Right forelimb (tissue), 1 donor: Measurements from ENCODE around the gene BCHE.

Experiments used
- DNase-seq: peaks from one replicate; pipeline ENCODE4 v3.0.0-alpha.2; 2018

The BCHE gene

DNA sequence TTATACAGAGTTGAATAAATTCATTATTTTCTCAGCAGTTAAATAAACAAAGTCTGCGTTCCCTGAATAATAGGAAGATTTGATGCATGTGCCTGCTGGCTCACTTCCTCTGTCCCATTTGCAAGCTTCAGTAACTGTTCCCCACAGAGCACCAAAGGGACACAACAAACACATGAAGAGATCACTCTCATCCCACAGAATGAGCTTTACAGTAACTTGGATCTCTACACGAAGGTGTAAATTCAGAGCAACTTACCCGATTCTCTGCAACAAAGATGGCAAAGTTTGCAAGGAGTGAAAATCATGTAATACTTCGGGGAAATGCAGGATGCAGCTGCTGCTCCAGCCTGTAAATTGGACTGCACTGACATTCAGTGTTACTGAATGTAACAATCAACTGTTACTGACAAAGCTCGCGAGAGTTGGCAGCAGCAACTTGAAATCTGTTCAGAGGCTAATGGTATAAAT lies at the start of gene BCHE:
TSS of gene BCHE (minus strand) at position 366 of the 468 bp plus-strand sequence. CDS start 6,390 bp downstream, outside the sequence.
- DNase-seq = peak; percentile 73

DNA sequence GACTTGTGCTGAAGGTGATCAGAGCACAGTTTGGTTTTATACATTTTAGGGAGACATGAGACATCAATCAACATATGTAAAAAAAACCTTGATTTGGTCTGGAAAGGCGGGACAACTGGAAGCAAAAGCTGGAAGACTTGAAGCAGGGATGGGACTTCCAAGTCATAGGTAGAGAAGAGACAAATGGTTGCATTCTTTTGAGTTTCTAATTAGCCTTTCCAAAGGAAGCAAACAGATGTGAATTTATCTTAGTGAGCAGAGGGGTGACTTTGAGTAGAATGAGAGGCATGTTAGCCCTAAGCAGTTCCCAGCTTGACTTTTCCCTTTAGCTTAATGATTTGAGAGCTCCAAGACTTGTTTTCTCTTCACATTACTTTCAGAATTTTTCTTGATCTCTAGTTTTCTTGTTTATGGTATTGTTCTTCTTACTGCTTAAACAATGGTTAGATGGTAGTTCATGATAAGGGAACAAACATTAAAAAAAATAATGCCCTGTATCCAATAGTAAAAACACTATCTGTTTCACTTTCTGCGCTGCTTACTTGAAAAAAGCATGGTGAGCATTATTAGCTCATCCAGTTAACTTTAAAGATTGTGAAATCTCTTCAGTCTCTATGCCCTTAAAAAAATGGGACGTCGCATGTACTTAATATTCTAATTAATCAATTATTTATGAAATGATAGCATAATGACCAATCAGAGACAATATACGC lies 48.5 kb upstream of the BCHE start:
- DNase-seq = no peak

DNA sequence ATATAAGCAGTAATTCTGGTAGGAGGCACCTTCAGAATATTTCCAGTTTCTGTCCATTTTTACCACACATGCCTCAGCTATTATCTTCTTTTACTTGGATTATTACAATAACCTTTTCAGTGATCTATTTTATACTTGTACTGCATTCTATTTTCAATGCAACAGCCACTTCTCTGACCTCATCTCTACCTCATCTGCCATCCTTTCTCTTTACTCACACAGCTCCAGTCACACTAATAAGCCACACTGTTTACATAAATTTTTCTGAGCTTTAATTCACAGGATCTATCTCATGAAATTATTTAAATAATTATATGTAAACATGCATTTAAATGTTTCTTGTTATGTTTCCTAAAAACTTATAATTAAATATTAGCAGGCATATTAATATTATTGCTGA lies 47.3 kb upstream of the BCHE start:
- DNase-seq = no peak

DNA sequence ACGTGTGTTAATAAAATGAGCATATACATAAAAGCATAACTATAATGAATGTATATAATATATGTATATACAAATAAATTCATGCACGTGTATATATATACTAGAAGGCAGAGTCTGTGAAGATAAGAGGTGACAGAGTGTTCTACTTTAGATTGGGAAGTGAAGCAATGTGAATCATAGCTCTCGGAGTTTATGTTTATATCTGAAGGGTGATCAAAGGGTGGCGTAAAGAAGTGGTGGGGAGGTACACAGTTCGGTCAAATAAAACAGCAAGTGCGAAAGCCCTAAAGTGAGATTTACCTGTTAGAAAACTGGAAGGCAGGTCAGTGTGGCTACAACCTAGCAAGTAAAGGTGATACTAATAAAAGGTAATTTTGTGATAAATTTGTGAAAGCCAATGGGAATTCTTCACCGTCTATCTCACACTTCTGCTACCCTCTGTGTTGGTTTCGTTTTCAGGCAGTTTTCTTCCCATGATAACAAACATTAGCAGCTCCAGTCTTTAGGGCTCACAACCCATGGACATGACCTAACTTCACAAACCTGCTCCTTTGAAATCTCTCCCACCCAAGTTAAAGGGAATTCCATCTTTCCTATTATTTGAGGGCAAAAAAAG lies 46.7 kb upstream of the BCHE start:
- DNase-seq = no peak

- DNase-seq = no peak
Observed at GRCh38 chr3:165883117-165883516, 45.9 kb upstream of the BCHE start.

DNA sequence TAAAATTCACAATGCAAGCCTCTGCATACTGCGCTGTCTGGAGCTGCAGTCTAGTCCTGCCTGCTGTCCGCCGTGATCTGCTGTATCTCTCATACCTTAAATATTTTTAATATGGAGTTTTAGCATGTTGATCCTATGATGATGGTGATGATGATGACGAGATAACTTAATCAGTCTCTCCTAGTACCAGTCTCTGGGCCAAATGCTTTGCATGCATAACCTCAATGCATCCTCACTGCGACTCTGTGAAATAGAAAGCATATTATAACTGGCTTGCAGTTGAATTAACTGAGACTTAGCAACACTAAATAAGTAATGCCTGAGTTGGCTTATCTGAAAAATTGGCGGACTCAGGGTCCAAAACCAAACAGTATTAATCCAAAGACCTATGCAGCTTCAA lies 38.4 kb upstream of the BCHE start:
- DNase-seq = no peak

DNA sequence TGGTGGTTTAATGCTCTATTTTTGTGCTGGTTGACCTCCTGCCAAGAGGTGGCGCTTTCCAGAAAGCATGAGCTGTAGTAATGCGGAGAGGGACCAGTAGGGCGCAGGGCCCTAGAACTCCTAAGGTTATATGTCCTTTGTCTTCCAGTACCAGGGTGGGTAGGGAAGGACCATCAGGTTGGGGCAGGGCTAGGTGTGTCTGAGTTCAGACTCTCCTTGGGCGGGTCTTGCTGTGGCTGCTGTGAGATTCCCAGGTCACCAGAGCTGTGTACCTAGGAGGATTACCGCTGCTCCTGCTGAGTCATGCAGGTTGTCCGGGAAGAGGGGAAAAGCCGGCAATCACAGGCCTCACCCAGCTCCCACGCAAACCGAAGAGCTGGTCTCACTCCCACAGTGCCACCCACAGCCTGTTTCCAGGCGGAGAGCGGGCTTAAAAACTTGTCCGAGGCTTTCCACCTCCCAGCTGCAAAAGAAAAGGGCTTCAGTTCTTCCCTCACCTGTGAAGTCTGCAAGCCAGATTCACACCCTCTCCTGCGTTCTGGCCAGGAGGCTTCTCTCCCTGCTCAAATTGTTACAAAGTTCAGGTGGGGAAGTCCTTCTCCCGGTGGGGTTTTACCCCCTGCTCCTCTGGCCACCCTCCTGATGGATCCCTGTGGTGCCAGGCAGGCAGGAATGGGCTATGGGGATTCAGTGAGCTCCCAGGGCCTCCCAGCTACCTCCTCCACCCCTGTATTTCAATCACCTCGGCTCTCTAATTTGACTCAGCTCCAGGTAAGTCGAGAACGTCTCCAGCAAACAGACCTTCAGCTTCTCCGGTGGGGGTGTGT lies 37.7 kb upstream of the BCHE start:
- DNase-seq = no peak

GRCh38 chr3:165868088-165868487 lies 30.9 kb upstream of the BCHE start:
- no peak for DNase-seq

DNA sequence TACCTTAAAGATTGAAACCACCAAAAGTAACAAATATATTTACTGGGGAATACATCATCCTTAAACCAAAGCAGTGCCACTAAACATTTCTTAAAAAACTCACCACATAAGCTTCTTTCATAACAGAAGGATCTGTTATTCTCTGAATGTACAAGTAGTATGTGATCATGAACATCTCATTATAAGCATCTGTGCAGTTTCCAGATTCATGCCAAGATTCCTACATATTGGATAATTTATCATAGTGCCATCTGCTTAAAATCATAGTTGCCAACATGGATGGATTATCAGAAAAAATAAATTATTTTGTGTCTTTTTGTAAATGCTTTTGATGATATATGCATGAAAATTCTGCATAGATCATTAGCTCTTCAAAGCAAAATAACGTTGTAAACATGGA lies 21.8 kb upstream of the BCHE start:
- no peak for DNase-seq

DNA sequence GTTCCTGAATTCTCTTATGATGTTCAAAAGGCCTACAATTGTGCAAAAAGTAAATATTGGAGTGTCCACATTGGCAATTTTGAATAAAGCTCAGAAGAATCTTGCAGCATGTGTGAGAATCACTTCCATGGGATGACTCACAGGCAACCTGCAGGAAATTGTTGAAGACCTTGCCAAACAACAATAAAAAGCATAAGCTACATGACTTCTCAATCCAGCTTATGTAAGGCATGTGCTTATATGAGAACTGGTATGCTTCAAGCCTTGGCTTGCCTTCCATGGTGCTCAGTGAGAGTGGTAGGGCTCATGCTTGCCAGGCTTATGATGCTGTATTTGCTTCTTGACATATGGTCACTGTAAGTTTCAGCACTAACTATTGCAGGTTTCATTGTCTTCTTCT lies 18.4 kb upstream of the BCHE start:
- DNase-seq = no peak

- no peak for DNase-seq
Observed at GRCh38 chr3:165854696-165855095, 17.5 kb upstream of the BCHE start.

GRCh38 chr3:165852711-165853110 lies 15.5 kb upstream of the BCHE start:
- DNase-seq = no peak

DNA sequence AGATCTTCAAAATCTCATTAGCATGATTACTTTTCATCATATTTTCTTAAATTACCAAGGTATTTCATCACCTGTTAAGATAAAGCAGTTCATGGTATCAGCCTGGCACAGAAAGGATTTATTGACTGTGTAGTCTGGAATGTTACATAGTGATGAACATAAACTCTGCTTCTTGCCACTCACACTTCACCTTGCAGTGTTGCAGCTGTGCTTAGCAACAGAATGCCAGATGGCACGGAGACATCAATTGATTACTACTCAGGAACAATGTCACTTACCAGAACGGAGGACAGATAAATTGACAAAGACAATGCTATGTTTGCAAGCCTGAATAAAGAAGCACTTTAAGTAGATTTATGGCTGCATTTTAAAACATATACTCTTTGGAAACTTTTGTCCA lies 15.0 kb upstream of the BCHE start:
- no peak for DNase-seq

DNA sequence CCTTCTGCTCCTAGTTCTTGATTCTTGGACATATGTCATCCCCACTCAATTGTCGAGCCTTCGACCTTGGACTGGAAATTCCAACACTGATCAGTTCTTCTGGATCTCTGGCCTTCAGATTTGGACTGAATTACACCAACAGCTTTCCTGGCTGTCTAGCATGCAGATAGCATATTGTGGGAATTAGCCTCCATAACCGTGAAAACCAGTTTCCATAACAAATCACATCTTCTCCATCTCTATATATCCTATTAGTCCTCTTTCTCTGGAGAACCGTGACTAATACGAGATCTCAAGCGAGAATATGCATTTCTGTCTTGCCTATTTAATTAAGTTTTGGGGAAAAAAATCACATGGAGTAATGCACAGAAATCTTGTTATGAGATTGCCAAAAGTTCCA lies 8.8 kb upstream of the BCHE start:
- DNase-seq = no peak

DNA sequence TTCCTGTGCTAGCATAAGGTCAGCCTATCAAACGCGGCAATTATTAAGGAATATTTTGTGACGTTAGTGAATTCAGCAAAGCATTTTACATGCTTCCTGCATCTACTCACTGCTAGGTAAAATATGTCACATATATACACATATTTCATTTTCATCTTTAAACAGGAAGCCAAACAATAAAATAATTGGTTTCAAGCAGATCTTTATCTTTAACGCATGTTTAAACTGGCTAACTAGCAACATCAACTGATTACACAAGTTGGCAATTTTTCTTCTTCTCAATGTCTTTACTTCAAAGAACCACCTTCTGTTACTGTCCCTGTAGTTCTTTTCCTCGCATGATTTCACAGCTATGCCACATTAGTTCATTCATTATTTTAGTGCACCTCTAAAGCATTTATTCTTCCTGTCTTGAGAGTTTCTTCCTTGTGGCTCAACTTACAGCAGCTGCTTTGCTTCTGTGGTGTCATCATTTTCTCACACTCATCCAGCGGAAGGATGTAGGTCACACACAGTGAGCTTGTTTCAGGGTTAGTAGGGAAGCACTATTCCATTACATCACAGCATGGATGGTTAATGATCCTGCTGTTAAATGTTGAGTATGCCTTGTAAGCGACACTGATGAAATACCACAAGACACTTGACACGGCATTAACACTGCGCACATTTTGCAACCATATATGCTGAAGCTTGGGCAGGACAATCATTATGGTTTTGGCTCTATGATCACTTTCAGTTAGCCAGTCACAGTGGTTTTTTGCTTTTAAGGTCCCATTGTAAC lies 2.3 kb upstream of the BCHE start:
- DNase-seq = no peak

DNA sequence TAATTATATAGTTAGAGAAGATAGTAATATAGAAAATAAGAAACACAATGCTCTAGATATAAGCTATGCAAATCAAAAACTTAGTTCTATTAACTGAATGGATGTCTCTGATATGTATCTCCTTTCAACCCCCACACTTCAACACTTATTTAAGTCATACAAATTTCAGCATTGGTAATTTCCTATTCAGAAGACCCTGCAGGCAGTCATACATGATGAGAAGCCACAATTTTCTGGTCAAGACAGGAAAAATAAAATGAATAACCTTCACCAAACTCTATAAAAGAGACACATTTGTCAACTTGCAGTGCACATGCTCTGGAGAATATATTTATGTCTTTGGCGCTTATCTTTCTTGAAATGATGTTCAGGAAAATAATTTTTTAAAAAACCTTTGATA lies 578 bp upstream of the BCHE start:
- DNase-seq = no peak

DNA sequence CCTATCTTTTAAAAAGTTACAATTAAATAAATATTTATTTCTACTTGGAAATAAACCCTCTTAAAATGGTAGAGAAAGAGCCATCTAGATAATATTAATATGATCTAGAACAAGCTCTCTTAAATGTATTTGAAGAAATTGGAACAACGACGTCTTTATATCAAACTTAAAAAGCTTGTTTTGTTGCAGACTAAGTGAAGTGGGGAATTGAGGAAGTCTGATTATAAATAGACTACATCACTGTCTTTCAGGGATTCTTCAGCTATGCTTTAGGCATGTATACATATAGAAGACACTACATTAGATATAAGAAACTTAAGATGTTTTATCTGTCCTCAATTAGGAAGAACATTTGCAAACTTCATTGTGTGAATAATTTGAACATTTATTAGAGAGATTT lies 1.8 kb downstream of the BCHE start:
- no peak for DNase-seq

DNA sequence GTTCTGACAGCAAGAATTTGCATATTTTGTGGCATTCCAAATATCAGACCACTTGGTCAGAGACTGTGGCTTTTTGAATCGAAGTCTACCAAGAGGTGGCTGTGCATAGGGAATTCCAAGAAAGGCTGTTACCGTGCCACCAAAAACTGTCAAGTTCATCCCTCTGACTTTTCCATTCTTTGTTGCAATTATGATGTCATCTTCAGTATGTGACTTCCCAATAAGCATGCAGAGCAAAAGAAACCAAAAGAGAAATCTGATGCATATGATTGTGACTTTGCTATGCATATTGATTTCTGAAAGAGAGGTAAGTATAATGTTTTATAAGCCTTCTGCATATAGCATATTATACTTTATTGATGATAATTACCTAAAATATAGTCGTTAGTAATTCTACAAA lies 6.5 kb downstream of the BCHE start:
- DNase-seq = no peak

DNA sequence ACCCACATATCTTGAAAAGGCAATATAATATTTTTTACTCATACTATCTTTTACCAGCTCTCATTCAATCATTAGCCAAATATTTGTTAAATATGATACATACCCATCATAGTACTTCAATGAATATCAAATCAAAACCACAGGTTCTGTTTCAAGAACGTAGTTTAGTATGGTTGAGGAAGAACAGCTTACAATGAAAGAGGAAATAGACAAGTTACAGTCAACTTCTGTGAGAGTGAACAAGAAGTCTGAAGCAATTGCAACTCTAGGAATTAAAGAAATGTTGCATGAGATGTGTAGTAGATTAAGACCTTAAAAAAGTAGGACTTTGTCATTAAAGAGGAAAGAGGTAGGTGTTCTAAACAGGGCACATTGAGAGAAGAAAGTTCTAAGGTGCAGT lies 9.3 kb downstream of the BCHE start:
- DNase-seq = no peak

DNA sequence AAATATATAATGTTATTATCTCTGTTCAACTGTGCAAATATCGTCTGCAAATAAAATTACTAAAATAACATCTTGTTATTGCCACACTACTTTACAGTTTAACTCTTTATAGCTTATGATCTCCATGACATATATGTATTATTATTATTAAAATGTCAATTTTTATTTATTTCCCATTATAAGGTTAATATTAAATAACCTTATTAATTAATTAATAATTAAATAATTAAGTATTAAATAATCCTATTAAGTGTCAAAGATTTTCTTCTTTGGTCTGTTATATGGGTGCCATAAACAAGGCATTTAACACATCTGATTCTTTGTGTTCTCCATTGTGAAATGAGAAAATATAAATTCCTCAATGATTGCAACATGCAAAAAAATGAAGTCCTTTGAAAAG lies 10.0 kb downstream of the BCHE start:
- no peak for DNase-seq

GRCh38 chr3:165820671-165821123 lies 16.5 kb downstream of the BCHE start:
- DNase-seq = no peak

DNA sequence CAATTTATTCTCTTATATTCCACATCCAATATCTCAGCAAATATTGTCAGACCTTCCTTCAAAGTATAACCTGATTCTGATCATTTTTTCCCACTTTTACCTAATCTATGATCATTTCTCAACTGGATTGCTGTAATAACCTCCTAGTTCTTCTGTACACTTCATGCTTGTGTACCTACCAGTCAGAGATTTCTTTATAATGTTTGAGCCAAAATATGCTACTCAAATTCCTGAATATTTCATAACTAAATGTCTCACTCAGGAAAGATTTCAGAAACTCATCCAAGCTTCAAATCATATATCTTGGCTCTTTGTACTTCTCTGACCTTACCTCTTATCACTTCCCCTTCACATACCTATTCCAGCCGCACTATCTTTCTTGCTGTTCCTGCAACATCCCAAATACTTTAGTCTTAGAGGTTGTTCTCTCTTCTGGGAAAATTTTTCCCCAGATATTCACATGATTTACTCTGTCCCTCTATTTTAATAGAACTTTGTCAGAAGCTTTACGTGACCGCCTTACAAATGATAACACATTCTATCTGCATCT lies 20.0 kb downstream of the BCHE start:
- no peak for DNase-seq

- no peak for DNase-seq
Observed at GRCh38 chr3:165816209-165816608, 21.0 kb downstream of the BCHE start.
